Peyer's patch (tissue), 4 donors: ENCODE data around the gene SLC5A3.

Experiments
- POLR2A ChIP-seq, 2 donors: fragments of 450-650 bp; IDR thresholded peaks; one replicate each; pipeline ENCODE4 v1.5.1; 2017; ENCODE audit warnings: antibody characterized with exemption in 2 of 2, mild to moderate bottlenecking in 2 of 2, moderate library complexity in 2 of 2
- TF ChIP-seq, protein P1 (sequence below), 6 experiments: fragments of 450-650 bp in 4 of 6; fragments of 200-600 bp in 2 of 6; sonication (generic) in 1 of 6; IDR thresholded peaks; one replicate each; pipeline ENCODE4 v1.5.1; 2017 to 2019; ENCODE audit warnings: antibody characterized with exemption in 6 of 6, mild to moderate bottlenecking in 3 of 6, moderate library complexity in 1 of 6

DNA sequence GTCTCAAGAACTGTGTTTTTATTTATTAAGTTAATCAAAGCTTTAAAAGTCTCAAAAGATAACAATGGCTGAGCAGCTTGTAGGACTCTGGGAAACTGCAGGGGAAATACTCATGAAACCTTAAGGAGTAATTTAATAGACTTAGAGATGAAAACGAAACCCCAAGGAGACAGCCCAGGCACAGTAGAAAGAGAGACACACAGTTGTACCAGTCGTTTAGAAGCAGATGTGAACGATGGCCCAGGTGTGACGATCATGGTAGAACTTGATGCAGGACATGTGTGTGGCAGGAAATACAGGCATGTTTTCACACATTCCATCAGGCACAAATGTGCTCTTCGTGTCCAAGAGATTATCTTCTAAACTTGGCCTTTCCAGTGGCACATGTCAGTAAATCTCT is 21.2 kb upstream of the SLC5A3 start:
- no peak for TF ChIP-seq POLR2A (IDR thresholded peaks at IDR 0.05)
- TF ChIP-seq, protein P1, sequence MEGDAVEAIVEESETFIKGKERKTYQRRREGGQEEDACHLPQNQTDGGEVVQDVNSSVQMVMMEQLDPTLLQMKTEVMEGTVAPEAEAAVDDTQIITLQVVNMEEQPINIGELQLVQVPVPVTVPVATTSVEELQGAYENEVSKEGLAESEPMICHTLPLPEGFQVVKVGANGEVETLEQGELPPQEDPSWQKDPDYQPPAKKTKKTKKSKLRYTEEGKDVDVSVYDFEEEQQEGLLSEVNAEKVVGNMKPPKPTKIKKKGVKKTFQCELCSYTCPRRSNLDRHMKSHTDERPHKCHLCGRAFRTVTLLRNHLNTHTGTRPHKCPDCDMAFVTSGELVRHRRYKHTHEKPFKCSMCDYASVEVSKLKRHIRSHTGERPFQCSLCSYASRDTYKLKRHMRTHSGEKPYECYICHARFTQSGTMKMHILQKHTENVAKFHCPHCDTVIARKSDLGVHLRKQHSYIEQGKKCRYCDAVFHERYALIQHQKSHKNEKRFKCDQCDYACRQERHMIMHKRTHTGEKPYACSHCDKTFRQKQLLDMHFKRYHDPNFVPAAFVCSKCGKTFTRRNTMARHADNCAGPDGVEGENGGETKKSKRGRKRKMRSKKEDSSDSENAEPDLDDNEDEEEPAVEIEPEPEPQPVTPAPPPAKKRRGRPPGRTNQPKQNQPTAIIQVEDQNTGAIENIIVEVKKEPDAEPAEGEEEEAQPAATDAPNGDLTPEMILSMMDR (IDR thresholded peaks at IDR 0.05): no peak
